Activated T-helper 17 cell treated with anti-CD3 and anti-CD28 coated beads, Interleukin-2, amount 50 U/mL, for 72 hours (primary cell): ENCODE data around the gene KCNAB1. TPM values are rescaled to one million over a fixed set of nuclear protein-coding genes. Genes with fewer than 3 reads are reported as not detected.
A peak's percentile ranks its signal among the peaks of the same experiment; 100 is the strongest.
"Not testable (repeated sequence)": the region's sequence is repeated elsewhere in the genome, so short reads cannot be mapped to it uniquely, and the experiment has no call there.

Experiments
- ATAC-seq: fragments of 150-1000 bp; cut with Tn5 transposase; replicated peaks from 2 replicates; pipeline ENCODE4 v1.10.0; 2021; ENCODE audit warnings: mild to moderate bottlenecking, moderate library complexity
- H3K27ac Mint-ChIP-seq: one replicate; pipeline ENCODE4 v1.8.0; 2022; ENCODE audit warnings: mixed read lengths
- H3K27me3 Mint-ChIP-seq: one replicate; pipeline ENCODE4 v1.8.0; 2022; ENCODE audit warnings: mixed read lengths
- H3K36me3 Mint-ChIP-seq: one replicate; pipeline ENCODE4 v1.8.0; 2022; ENCODE audit warnings: low read depth, mild to moderate bottlenecking, mixed read lengths
- H3K4me1 Mint-ChIP-seq: one replicate; pipeline ENCODE4 v1.8.0; 2022; ENCODE audit warnings: mixed read lengths
- H3K4me3 Mint-ChIP-seq: one replicate; pipeline ENCODE4 v1.8.0; 2022; ENCODE audit warnings: mild to moderate bottlenecking, mixed read lengths
- H3K9me3 Mint-ChIP-seq: one replicate; pipeline ENCODE4 v1.8.0; 2022; ENCODE audit warnings: mixed read lengths
- total RNA-seq, 2 donors: library from RNA; stranded (reverse); gene quantifications; one replicate each; pipeline ENCODE4 v1.2.3, GENCODE V29; 2022

The KCNAB1 gene
- total RNA-seq, 2 donors from 2014 or later, result not detected

- H3K36me3 Mint-ChIP-seq, result no peaks in the 10 kb centered on the region
- no peak overlapping the region for H3K27ac Mint-ChIP-seq
- no peaks in the 10 kb centered on the region for H3K4me1 Mint-ChIP-seq
- no peaks in the 10 kb centered on the region for H3K9me3 Mint-ChIP-seq
- peaks cover 16% of the 10 kb centered on the region for H3K27me3 Mint-ChIP-seq
- ATAC-seq, result no peak
- no peak overlapping the region for H3K4me3 Mint-ChIP-seq
Measured at GRCh38 chr3:156109989-156110388, 10.4 kb upstream of the KCNAB1 start.

DNA sequence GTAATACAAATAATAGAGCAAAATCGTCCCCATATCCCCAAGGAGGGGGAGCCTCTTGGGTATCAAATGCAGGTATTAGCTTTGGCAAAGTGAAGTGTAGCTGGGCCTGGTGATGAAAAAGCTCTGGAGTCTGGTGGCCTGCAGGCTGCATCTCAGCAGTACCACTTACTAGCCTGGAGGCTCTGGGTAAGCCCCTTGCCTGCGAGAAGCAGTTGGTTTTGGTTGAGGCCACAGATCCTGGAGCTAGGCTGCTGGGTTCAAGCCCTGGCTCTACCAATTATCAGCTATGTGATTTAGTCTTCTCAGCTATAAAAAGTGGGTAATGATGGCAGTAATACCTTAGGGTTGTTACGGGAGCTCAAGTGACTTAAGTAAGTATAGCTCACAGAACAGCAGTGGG is 6.1 kb downstream of the KCNAB1 start:
- Mint-ChIP-seq H3K4me1 (no peaks in the 10 kb centered on the region), H3K36me3 (no peaks in the 10 kb centered on the region), H3K27me3 (no peaks in the 10 kb centered on the region), H3K9me3 (no peaks in the 10 kb centered on the region), H3K27ac (no peak overlapping the region), H3K4me3 (no peak overlapping the region)
- no peak for ATAC-seq

GRCh38 chr3:156131241-156131640 is 10.9 kb downstream of the KCNAB1 start:
- ATAC-seq, result no peak
- Mint-ChIP-seq H3K9me3 (no peaks in the 10 kb centered on the region), H3K36me3 (no peaks in the 10 kb centered on the region)

GRCh38 chr3:156131799-156132198 is 11.4 kb downstream of the KCNAB1 start:
- ATAC-seq, result no peak
- Mint-ChIP-seq H3K27ac (no peak overlapping the region), H3K9me3 (no peaks in the 10 kb centered on the region), H3K27me3 (peaks cover 3% of the 10 kb centered on the region), H3K36me3 (no peaks in the 10 kb centered on the region), H3K4me1 (no peaks in the 10 kb centered on the region), H3K4me3 (no peak overlapping the region)

More at GRCh38 chr3:156131241-156131640, 10.9 kb downstream of the KCNAB1 start:
- Mint-ChIP-seq H3K27ac (no peak overlapping the region), H3K4me1 (no peaks in the 10 kb centered on the region), H3K4me3 (no peak overlapping the region), H3K27me3 (peaks cover 3% of the 10 kb centered on the region)

DNA sequence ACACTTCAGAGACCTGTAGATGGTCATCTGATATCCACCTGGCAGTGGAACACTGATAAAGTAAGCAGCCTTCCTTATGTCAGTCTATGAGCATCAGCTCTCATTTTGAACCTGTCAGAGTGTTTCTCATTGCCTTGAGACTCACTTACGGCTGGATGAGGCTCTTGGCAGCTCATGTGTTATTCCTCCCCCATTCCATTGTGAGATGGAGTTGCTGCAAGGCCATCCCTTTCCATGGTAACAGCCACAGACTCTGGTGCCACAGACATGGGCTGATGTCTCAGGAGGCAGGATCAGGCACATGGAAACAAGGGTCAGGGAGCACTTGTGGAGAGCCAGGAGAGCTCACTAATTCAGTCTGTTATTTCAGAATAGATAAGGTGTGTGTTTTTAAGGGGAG is 11.9 kb downstream of the KCNAB1 start:
- Mint-ChIP-seq H3K36me3 (no peaks in the 10 kb centered on the region), H3K27ac (no peak overlapping the region), H3K9me3 (no peaks in the 10 kb centered on the region), H3K4me1 (no peaks in the 10 kb centered on the region), H3K27me3 (peaks cover 3% of the 10 kb centered on the region), H3K4me3 (no peak overlapping the region)
- ATAC-seq, result no peak

- H3K9me3 Mint-ChIP-seq, result no peaks in the 10 kb centered on the region
- H3K36me3 Mint-ChIP-seq, result no peaks in the 10 kb centered on the region
- H3K4me1 Mint-ChIP-seq, result no peaks in the 10 kb centered on the region
- no peak overlapping the region for H3K4me3 Mint-ChIP-seq
- ATAC-seq, result no peak
- H3K27ac Mint-ChIP-seq, result no peak overlapping the region
- peaks cover 7% of the 10 kb centered on the region for H3K27me3 Mint-ChIP-seq
Measured at GRCh38 chr3:156133076-156133475, 12.7 kb downstream of the KCNAB1 start.

- ATAC-seq, result peak; percentile 82
- Mint-ChIP-seq H3K27ac (peak overlapping the region; percentile 27), H3K4me1 (no peaks in the 10 kb centered on the region), H3K4me3 (no peak overlapping the region), H3K9me3 (no peaks in the 10 kb centered on the region), H3K36me3 (no peaks in the 10 kb centered on the region), H3K27me3 (peaks cover 20% of the 10 kb centered on the region)
Measured at GRCh38 chr3:156135921-156136638, 15.7 kb downstream of the KCNAB1 start.

DNA sequence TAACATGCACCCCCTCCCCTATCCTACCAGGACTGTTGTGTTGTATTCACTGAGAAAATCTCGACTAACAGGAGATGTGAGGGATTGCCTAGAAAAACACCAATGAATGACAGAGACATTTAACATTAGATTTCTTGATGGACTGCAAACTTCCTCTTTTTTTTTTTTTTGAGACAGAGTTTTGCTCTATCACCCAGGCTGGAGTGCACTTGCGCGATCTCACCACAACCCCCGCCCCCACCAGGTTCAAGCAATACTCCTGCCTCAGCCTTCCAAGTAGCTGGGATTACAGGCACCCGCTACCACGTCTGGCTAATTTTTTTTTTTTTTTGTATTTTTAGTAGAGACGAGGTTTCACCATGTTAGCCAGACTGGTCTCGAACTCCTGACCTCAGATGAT is 17.0 kb downstream of the KCNAB1 start:
- H3K27me3 Mint-ChIP-seq, result peaks cover 23% of the 10 kb centered on the region
- not testable (repeated sequence) for H3K36me3 Mint-ChIP-seq, H3K4me1 Mint-ChIP-seq, H3K4me3 Mint-ChIP-seq, H3K27ac Mint-ChIP-seq, ATAC-seq, H3K9me3 Mint-ChIP-seq

DNA sequence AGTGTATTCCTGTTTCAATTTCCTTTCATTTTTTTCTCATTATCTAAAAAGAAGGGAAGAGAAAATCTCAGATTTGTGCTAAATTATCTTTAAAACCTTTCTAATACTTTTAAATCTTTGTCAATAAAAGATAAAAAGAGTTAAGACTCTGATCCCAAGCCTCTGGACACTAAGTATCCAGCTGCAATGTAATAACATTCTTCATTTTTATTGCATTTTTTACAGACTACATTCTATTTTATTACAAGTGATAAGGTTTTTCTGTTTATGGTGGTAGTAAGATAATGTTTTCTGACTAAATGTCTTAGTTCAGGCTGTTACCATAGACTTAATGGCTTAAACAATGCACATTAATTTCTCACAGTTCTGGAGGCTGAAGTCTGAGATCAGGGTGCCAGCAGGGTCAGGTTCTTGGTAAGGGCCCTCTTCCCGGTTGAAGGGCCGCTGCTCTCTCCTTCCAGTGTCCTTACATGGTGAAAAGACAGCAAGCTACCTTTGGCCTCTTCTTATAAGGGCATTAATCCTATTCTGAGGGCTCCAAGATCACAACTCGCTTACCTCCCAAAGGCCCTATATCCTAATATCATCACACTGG is 19.7 kb downstream of the KCNAB1 start:
- Mint-ChIP-seq H3K27me3 (peaks cover 33% of the 10 kb centered on the region), H3K27ac (no peak overlapping the region), H3K36me3 (no peaks in the 10 kb centered on the region), H3K9me3 (no peaks in the 10 kb centered on the region), H3K4me3 (no peak overlapping the region), H3K4me1 (no peaks in the 10 kb centered on the region)
- no peak for ATAC-seq

DNA sequence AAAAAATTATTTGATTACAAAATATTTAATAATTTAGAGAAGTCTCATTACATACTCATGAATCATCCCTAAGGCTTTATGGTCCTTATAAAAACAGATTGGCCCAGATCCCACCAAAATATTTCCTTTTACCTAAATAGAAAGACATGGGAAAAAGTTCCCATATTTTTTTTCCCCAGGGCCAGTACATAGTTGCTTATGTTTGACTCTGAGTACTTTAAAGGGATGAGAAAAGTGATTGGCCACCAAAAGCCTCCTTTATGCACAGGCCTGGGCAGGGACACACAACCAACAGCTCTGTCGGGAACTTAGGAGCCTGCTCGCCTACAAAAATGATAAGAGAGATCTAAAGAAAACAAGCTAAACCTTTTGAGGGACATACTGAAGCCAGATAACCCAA is 22.3 kb downstream of the KCNAB1 start:
- Mint-ChIP-seq H3K36me3 (no peaks in the 10 kb centered on the region), H3K4me1 (no peaks in the 10 kb centered on the region), H3K27ac (no peak overlapping the region), H3K27me3 (peaks cover 39% of the 10 kb centered on the region), H3K9me3 (no peaks in the 10 kb centered on the region), H3K4me3 (no peak overlapping the region)
- ATAC-seq, result no peak

- Mint-ChIP-seq H3K27ac (no peak overlapping the region), H3K27me3 (peaks cover 35% of the 10 kb centered on the region), H3K36me3 (no peaks in the 10 kb centered on the region), H3K9me3 (no peaks in the 10 kb centered on the region), H3K4me1 (no peaks in the 10 kb centered on the region), H3K4me3 (no peak overlapping the region)
- no peak for ATAC-seq
Measured at GRCh38 chr3:156143136-156143535, 22.8 kb downstream of the KCNAB1 start.

DNA sequence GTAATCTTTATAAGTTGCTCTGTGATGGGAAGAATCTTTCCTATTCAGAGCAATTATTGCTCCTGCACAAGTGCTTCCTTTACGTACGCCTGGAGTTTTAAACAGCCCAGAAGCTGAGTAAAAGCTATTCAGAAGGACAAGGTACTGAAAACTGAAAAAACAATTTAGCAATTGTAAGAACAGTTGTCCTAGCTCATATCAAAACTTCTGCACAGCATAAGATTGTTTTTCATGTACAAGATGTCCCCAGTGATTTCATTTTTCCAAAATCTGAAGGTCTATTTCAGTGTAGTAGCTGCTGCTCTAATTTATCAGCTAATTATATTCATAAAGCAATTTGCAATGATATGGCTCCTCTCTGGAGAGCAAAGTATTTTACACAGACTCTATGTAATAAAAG is 23.7 kb downstream of the KCNAB1 start:
- peaks cover 31% of the 10 kb centered on the region for H3K27me3 Mint-ChIP-seq
- no peak overlapping the region for H3K4me3 Mint-ChIP-seq
- H3K4me1 Mint-ChIP-seq, result no peaks in the 10 kb centered on the region
- H3K27ac Mint-ChIP-seq, result no peak overlapping the region
- ATAC-seq, result no peak
- no peaks in the 10 kb centered on the region for H3K9me3 Mint-ChIP-seq
- H3K36me3 Mint-ChIP-seq, result no peaks in the 10 kb centered on the region

DNA sequence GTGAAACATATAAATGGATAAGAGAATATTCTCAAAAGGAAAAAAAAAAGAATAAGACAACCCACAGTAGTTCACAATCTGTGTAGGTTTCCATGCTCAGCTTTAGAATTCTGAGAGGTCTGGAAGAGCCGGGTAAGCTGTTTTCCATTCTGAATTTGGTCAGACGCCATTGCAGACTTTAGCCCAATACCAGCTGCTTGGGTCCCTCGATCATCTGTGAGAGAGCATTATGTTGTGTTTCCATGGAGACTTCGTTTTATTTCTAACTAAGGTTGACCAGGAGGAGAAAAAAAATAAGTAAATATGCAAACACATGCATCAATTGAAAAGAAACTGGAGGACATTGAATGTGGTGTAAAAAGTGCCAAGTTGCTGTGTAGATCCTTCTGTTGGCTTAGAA is 25.5 kb downstream of the KCNAB1 start:
- no peak overlapping the region for H3K4me3 Mint-ChIP-seq
- no peak for ATAC-seq
- peaks cover 24% of the 10 kb centered on the region for H3K27me3 Mint-ChIP-seq
- no peak overlapping the region for H3K27ac Mint-ChIP-seq
- no peaks in the 10 kb centered on the region for H3K9me3 Mint-ChIP-seq
- H3K36me3 Mint-ChIP-seq, result no peaks in the 10 kb centered on the region
- H3K4me1 Mint-ChIP-seq, result no peaks in the 10 kb centered on the region

DNA sequence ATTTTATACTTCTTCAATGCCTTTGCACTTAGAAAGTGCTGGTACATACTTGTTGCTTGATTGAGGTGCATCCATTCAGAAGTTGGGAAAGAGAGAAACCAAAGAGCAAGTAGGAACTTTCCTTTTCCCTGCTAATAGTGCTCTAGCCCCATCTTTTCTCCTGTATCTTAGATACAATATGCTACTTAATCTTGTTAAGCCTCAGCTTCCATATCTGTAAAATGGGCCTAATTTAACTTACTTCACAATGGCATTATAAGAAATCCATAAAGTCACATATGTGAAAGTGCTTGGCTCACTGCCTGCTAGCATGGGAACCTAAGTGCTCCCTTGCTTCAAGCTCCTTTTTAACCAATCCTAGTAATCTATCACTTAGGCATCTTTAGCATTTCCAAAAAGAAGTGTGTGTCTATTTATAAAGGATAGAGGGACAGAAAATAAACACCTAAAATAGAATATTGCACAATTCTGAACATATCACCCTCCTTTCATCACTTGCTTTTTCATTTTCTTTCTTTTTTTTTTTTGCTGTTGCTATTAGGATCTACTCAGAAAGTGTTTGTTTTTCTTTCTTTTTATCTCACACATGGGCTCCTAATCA is 28.1 kb downstream of the KCNAB1 start:
- ATAC-seq, result no peak
- H3K27ac Mint-ChIP-seq, result peak overlapping the region; percentile 6
- H3K27me3 Mint-ChIP-seq, result peaks cover 18% of the 10 kb centered on the region
- no peaks in the 10 kb centered on the region for H3K4me1 Mint-ChIP-seq
- H3K36me3 Mint-ChIP-seq, result no peaks in the 10 kb centered on the region
- H3K9me3 Mint-ChIP-seq, result no peaks in the 10 kb centered on the region
- no peak overlapping the region for H3K4me3 Mint-ChIP-seq

GRCh38 chr3:156148946-156149381 is 28.6 kb downstream of the KCNAB1 start:
- Mint-ChIP-seq H3K4me3 (no peak overlapping the region), H3K4me1 (no peaks in the 10 kb centered on the region), H3K9me3 (no peaks in the 10 kb centered on the region), H3K27ac (peak overlapping the region; percentile 6), H3K36me3 (no peaks in the 10 kb centered on the region), H3K27me3 (peaks cover 18% of the 10 kb centered on the region)
- no peak for ATAC-seq
